ENCODE measurements around the gene DNER.
"Not testable (repeated sequence)": the region's sequence is repeated elsewhere in the genome, so short reads cannot be mapped to it uniquely, and the experiment has no call there.

DNER gene

GRCh38 chr2:229622495-229623355 is 91.6 kb downstream of the DNER start:
- DNase-seq (ENCODE audit: low read depth, low spot score): no peak

GRCh38 chr2:229620759-229621158 is 93.6 kb downstream of the DNER start:
- no peak for DNase-seq (ENCODE audit: low read depth, low spot score)

GRCh38 chr2:229620289-229620688 is 94.1 kb downstream of the DNER start:
- no peak for DNase-seq (ENCODE audit: low read depth, low spot score)

- no peak for DNase-seq (ENCODE audit: low read depth, low spot score)
Observed at GRCh38 chr2:229616433-229616832, 97.9 kb downstream of the DNER start.

GRCh38 chr2:229614021-229614420 is 100.3 kb downstream of the DNER start:
- DNase-seq (ENCODE audit: low read depth, low spot score): not testable (repeated sequence)

GRCh38 chr2:229612384-229612971 is 101.9 kb downstream of the DNER start:
- no peak for DNase-seq (ENCODE audit: low read depth, low spot score)

- DNase-seq (ENCODE audit: low read depth, low spot score): no peak
Observed at GRCh38 chr2:229611360-229611759, 103.0 kb downstream of the DNER start.

GRCh38 chr2:229610872-229611271 is 103.5 kb downstream of the DNER start:
- DNase-seq (ENCODE audit: low read depth, low spot score): peak; percentile 20

- DNase-seq (ENCODE audit: low read depth, low spot score): peak; percentile 76
Observed at GRCh38 chr2:229610333-229610732, 104.0 kb downstream of the DNER start.

GRCh38 chr2:229601936-229602335 is 112.4 kb downstream of the DNER start:
- DNase-seq (ENCODE audit: low read depth, low spot score): no peak

GRCh38 chr2:229601396-229601795 is 113.0 kb downstream of the DNER start:
- DNase-seq (ENCODE audit: low read depth, low spot score): no peak

GRCh38 chr2:229598227-229598626 is 116.1 kb downstream of the DNER start:
- no peak for DNase-seq (ENCODE audit: low read depth, low spot score)

GRCh38 chr2:229596796-229597195 is 117.6 kb downstream of the DNER start:
- no peak for DNase-seq (ENCODE audit: low read depth, low spot score)

GRCh38 chr2:229591611-229592010 is 122.7 kb downstream of the DNER start:
- no peak for DNase-seq (ENCODE audit: low read depth, low spot score)

- DNase-seq (ENCODE audit: low read depth, low spot score): peak; percentile 66
Observed at GRCh38 chr2:229586746-229587705, 127.3 kb downstream of the DNER start.

GRCh38 chr2:229586012-229586411 is 128.3 kb downstream of the DNER start:
- DNase-seq (ENCODE audit: low read depth, low spot score): no peak

GRCh38 chr2:229582151-229582550 is 132.2 kb downstream of the DNER start:
- DNase-seq (ENCODE audit: low read depth, low spot score): no peak

- no peak for DNase-seq (ENCODE audit: low read depth, low spot score)
Observed at GRCh38 chr2:229578052-229578846, 136.1 kb downstream of the DNER start.

- DNase-seq (ENCODE audit: low read depth, low spot score): no peak
Observed at GRCh38 chr2:229575569-229576315, 138.6 kb downstream of the DNER start.

GRCh38 chr2:229572507-229573271 is 141.7 kb downstream of the DNER start:
- DNase-seq (ENCODE audit: low read depth, low spot score): no peak
